K562 (cell line): ENCODE data around the gene PDE4A. TPM values are rescaled to one million over a fixed set of nuclear protein-coding genes. Genes with fewer than 3 reads are reported as not detected.

Experiments used
- CHD2 ChIP-seq: IDR thresholded peaks from 2 replicates; pipeline ENCODE4 v1.6.1; 2011; ENCODE audit warnings: low read depth, low read length
- CTCF ChIP-seq, 3 experiments: IDR thresholded peaks in 2 of 3; conservative IDR thresholded peaks in 1 of 3; 2 replicates each; pipeline ENCODE4 v1.5.1; 2011 to 2012; ENCODE audit warnings: low read length in 3 of 3, mild to moderate bottlenecking in 3 of 3, control low read depth in 2 of 3, improper control_type of control experiment in 1 of 3, inconsistent platforms in 1 of 3, low read depth in 1 of 3, mixed read lengths in 1 of 3, moderate library complexity in 1 of 3; ENCODE audit not compliant: insufficient read depth in 2 of 3
- EP400 ChIP-seq: fragments of 450-650 bp; IDR thresholded peaks from 2 replicates; pipeline ENCODE4 v1.6.1; 2017; ENCODE audit warnings: antibody characterized with exemption, mild to moderate bottlenecking, moderate library complexity
- HMGXB4 ChIP-seq: sonication (generic); formaldehyde crosslinking; IDR thresholded peaks from 2 replicates; pipeline ENCODE4 v1.8.1; 2023; ENCODE audit warnings: mild to moderate bottlenecking, missing genetic modification reagents
- ILF3 ChIP-seq: fragments of 450-650 bp; IDR thresholded peaks from 2 replicates; pipeline ENCODE4 v1.6.1; 2018; ENCODE audit warnings: antibody characterized with exemption, mild to moderate bottlenecking, moderate library complexity, borderline replicate concordance
- KLF16 ChIP-seq: IDR thresholded peaks from 2 replicates; pipeline ENCODE4 v1.6.1; 2016; ENCODE audit warnings: antibody characterized with exemption
- MAZ ChIP-seq, 2 experiments: fragments of 450-650 bp in 1 of 2; sonication (generic) in 1 of 2; formaldehyde crosslinking; IDR thresholded peaks in 1 of 2; conservative IDR thresholded peaks in 1 of 2; 2 replicates each; pipeline versions ENCODE4 v1.4.0 to v1.5.0; 2020; ENCODE audit warnings: mild to moderate bottlenecking in 1 of 2, missing genetic modification reagents in 1 of 2
- NEUROD1 ChIP-seq: fragments of 150-350 bp; IDR thresholded peaks from 2 replicates; pipeline ENCODE4 v1.6.1; 2014; ENCODE audit warnings: borderline replicate concordance, low read length, low read depth; ENCODE audit not compliant: partially characterized antibody
- POLR2AphosphoS2 ChIP-seq: IDR thresholded peaks from 2 replicates; pipeline ENCODE4 v1.6.1; 2012; ENCODE audit warnings: low read length, improper control_type of control experiment
- RBM39 ChIP-seq: fragments of 200-400 bp; formaldehyde crosslinking; optimal IDR thresholded peaks from 2 replicates; pipeline ENCODE3; 2018; ENCODE audit warnings: low read depth, low read length
- RCOR1 ChIP-seq, 2 experiments: IDR thresholded peaks; 2 replicates each; pipeline ENCODE4 v1.6.1; 2012; ENCODE audit warnings: low read depth in 2 of 2, low read length in 2 of 2, borderline replicate concordance in 1 of 2, improper control_type of control experiment in 1 of 2
- SIRT6 ChIP-seq: IDR thresholded peaks from one replicate; pipeline ENCODE4 v1.6.1; 2012; ENCODE audit warnings: low read depth, mild to moderate bottlenecking, control low read depth, inconsistent platforms, low read length, moderate library complexity
- SMC3 ChIP-seq: conservative IDR thresholded peaks from 2 replicates; pipeline ENCODE4 v1.6.1; 2011; ENCODE audit warnings: low read depth, low read length, improper control_type of control experiment; ENCODE audit not compliant: insufficient read depth
- TEAD4 ChIP-seq, 2 experiments: sonication (generic) in 1 of 2; formaldehyde crosslinking in 1 of 2; IDR thresholded peaks; 2 replicates each; pipeline versions ENCODE4 v1.6.1 to v1.8.0; 2012 to 2022; ENCODE audit warnings: borderline replicate concordance in 1 of 2, inconsistent platforms in 1 of 2, low read length in 1 of 2, mild to moderate bottlenecking in 1 of 2, missing genetic modification reagents in 1 of 2
- ZKSCAN1 ChIP-seq: fragments of 150-350 bp; IDR thresholded peaks from 2 replicates; pipeline ENCODE4 v1.6.1; 2016; ENCODE audit warnings: low read depth, low read length
- ZMIZ1 ChIP-seq, 2 experiments: fragments of 150-350 bp in 1 of 2; IDR thresholded peaks; 2 replicates each; pipeline ENCODE4 v1.6.1; 2012 to 2016; ENCODE audit warnings: low read depth in 2 of 2, low read length in 2 of 2, mild to moderate bottlenecking in 1 of 2, moderate library complexity in 1 of 2
- ZNF398 ChIP-seq: fragments of 250-450 bp; sonication (Bioruptor Pico); IDR thresholded peaks from 2 replicates; pipeline ENCODE4 v1.8.0; 2021; ENCODE audit warnings: moderate library complexity, mild to moderate bottlenecking, inconsistent platforms
- ZNF778 ChIP-seq: fragments of 450-650 bp; formaldehyde crosslinking; IDR thresholded peaks from 2 replicates; pipeline ENCODE4 v1.4.0; 2020; ENCODE audit warnings: mild to moderate bottlenecking, moderate library complexity
- polyA plus RNA-seq, 8 experiments: library from polyadenylated mRNA; depleted of rRNA in 4 of 8; stranded (reverse) in 5 of 8; unstranded in 3 of 8; fragments of >200 nt; fragmentation: Nextera tagmentation in 2 of 8; fragmentation: Illumina TruSeq in 1 of 8; extraction: Ambion mirVana in 2 of 8; extraction: Trizol in 1 of 8; gene quantifications; 2 replicates each; pipeline versions ENCODE4 v1.2.1 to v1.2.3, GENCODE V29; 2011 to 2014; ENCODE audit warnings: inconsistent platforms in 1 of 8, missing spikeins in 1 of 8
- total RNA-seq, 7 experiments: library from RNA; depleted of rRNA in 6 of 7; stranded (reverse); fragments of >200 nt in 6 of 7; fragmentation: Illumina TruSeq in 2 of 7; extraction: Trizol in 2 of 7; gene quantifications; 2 replicates each; pipeline versions ENCODE4 v1.2.1 to v1.2.3, GENCODE V29; 2011 to 2021; ENCODE audit warnings: low replicate concordance in 1 of 7

Gene PDE4A
- total and polyA plus RNA-seq, 9 of the 15 experiments (the other 6 are each of a cell fraction or from before 2014, with no cell fraction given): 0.66 to 26.9 (median 4.6) TPM

GRCh38 chr19:10388957-10389356 lies 31.4 kb upstream of the PDE4A start (continued):
- TF ChIP-seq ZMIZ1 (IDR thresholded peaks at IDR 0.05; ENCODE audit: low read depth in 2 of 2, low read length in 2 of 2) (0 out of 4 replicates have a peak, but pooled peaks of 1 of the 2 experiments have one; percentile 24), ZKSCAN1 (peak; percentile 77), RBM39 (peak; percentile 34), EP400 (no peak; the same call in 1 of the 2 replicates), CTCF (IDR thresholded peaks at IDR 0.05 in 2 of 3, conservative IDR thresholded peaks at IDR 0.05 in 1 of 3; ENCODE audit: insufficient read depth in 2 of 3, low read depth in 1 of 3, low read length in 3 of 3) (peak; percentile 92 to 95 (median 94)), SMC3 (peak; percentile 95), CHD2 (peak; percentile 38; the same call in 1 of the 2 replicates), SIRT6 (peak; percentile 15), POLR2AphosphoS2 (peak; percentile 93), TEAD4 (IDR thresholded peaks at IDR 0.05; ENCODE audit: low read length) (peak; percentile 86), TEAD4 (CRISPR knock-in tag; IDR thresholded peaks at IDR 0.05; ENCODE audit: borderline replicate concordance) (no peak), NEUROD1 (peak; percentile 48), ILF3 (no peak), HMGXB4 (CRISPR knock-in tag) (peak; percentile 54; the same call in 1 of the 2 replicates), RCOR1 (IDR thresholded peaks at IDR 0.05; ENCODE audit: borderline replicate concordance in 1 of 2, low read depth in 2 of 2, low read length in 2 of 2) (peak in 1 of 2 experiments; percentile 51; a peak in 2 of 4 replicates), MAZ (CRISPR knock-in tag; conservative IDR thresholded peaks at IDR 0.05 in 1 of 2, IDR thresholded peaks at IDR 0.05 in 1 of 2) (0 out of 4 replicates have a peak, but pooled peaks of 1 of the 2 experiments have one; percentile 42), ZNF778 (CRISPR knock-in tag) (no peak), ZNF398 (no peak), KLF16 (0 out of 2 replicates have a peak, but pooled peaks have one; percentile 14)
